HL-60 (cell line): ENCODE results near the gene TBC1D22A.

ENCODE experiments used
- CTCF ChIP-seq: IDR thresholded peaks from one replicate; pipeline ENCODE4 v1.5.1; 2011; ENCODE audit warnings: low read length, control low read depth, inconsistent platforms; ENCODE audit not compliant: insufficient read depth
- GABPA ChIP-seq: IDR thresholded peaks from 2 replicates; pipeline ENCODE4 v1.6.1; 2012; ENCODE audit warnings: low read depth
- POLR2AphosphoS5 ChIP-seq: IDR thresholded peaks from 2 replicates; pipeline ENCODE4 v1.6.1; 2012; ENCODE audit warnings: low read depth
- REST ChIP-seq: IDR thresholded peaks from 2 replicates; pipeline ENCODE4 v1.6.1; 2012; ENCODE audit warnings: low read depth; ENCODE audit not compliant: insufficient replicate concordance
- SPI1 ChIP-seq: IDR thresholded peaks from 2 replicates; pipeline ENCODE4 v1.6.1; 2012; ENCODE audit warnings: low read depth, mild to moderate bottlenecking, borderline replicate concordance

- TF ChIP-seq CTCF (no peak), REST (no peak), SPI1 (no peak), POLR2AphosphoS5 (no peak), GABPA (no peak)
Measured at GRCh38 chr22:47056361-47056760, 293.9 kb downstream of the TBC1D22A start.
